Naive B cell (primary cell): ENCODE data around the gene TRIO. TPM values are rescaled to one million over a fixed set of nuclear protein-coding genes. Genes with fewer than 3 reads are reported as not detected.
"Not testable (repeated sequence)": the region's sequence is repeated elsewhere in the genome, so short reads cannot be mapped to it uniquely, and the experiment has no call there.

Source experiments
- ATAC-seq, 2 donors: fragments of 150-1000 bp; cut with Tn5 transposase; 2 replicates each; pipeline ENCODE4 v1.10.0; 2021; ENCODE audit warnings: low read depth in 2 of 2, mild to moderate bottlenecking in 2 of 2, moderate library complexity in 2 of 2
- DNase-seq: peaks from one replicate; pipeline ENCODE4 v3.0.0; 2022
- H3K27ac Mint-ChIP-seq, 6 donors: one replicate each; pipeline ENCODE4 v1.8.0; 2020 to 2022; ENCODE audit warnings: mild to moderate bottlenecking in 6 of 6, mixed read lengths in 6 of 6, moderate library complexity in 5 of 6, inconsistent platforms in 2 of 6
- H3K27me3 Mint-ChIP-seq, 3 donors: one replicate each; pipeline ENCODE4 v1.8.0; 2021 to 2022; ENCODE audit warnings: mixed read lengths in 3 of 3, mild to moderate bottlenecking in 1 of 3
- H3K36me3 Mint-ChIP-seq, 2 donors: one replicate each; pipeline ENCODE4 v1.8.0; 2020 to 2022; ENCODE audit warnings: mixed read lengths in 2 of 2, inconsistent platforms in 1 of 2, mild to moderate bottlenecking in 1 of 2
- H3K4me1 Mint-ChIP-seq, 3 donors: one replicate each; pipeline ENCODE4 v1.8.0; 2020 to 2022; ENCODE audit warnings: mixed read lengths in 3 of 3, inconsistent platforms in 1 of 3, mild to moderate bottlenecking in 1 of 3, moderate library complexity in 1 of 3
- H3K4me3 Mint-ChIP-seq, 8 donors: one replicate each; pipeline ENCODE4 v1.8.0; 2020 to 2022; ENCODE audit warnings: mild to moderate bottlenecking in 8 of 8, mixed read lengths in 8 of 8, moderate library complexity in 8 of 8, inconsistent platforms in 2 of 8
- H3K9me3 Mint-ChIP-seq, 7 donors: one replicate each; pipeline ENCODE4 v1.8.0; 2020 to 2022; ENCODE audit warnings: mixed read lengths in 7 of 7, mild to moderate bottlenecking in 5 of 7, inconsistent platforms in 2 of 7, moderate library complexity in 1 of 7
- polyA plus RNA-seq, 6 donors: library from polyadenylated mRNA; unstranded; fragments of 300-500 nt; fragmentation: Illumina TruSeq; gene quantifications; one replicate each; pipeline ENCODE4 v1.2.3, GENCODE V29; 2021; ENCODE audit warnings: low read depth in 6 of 6

The TRIO gene
- polyA plus RNA-seq, 6 donors from 2014 or later: 7.3 to 16.4 (median 11.1) TPM

DNA sequence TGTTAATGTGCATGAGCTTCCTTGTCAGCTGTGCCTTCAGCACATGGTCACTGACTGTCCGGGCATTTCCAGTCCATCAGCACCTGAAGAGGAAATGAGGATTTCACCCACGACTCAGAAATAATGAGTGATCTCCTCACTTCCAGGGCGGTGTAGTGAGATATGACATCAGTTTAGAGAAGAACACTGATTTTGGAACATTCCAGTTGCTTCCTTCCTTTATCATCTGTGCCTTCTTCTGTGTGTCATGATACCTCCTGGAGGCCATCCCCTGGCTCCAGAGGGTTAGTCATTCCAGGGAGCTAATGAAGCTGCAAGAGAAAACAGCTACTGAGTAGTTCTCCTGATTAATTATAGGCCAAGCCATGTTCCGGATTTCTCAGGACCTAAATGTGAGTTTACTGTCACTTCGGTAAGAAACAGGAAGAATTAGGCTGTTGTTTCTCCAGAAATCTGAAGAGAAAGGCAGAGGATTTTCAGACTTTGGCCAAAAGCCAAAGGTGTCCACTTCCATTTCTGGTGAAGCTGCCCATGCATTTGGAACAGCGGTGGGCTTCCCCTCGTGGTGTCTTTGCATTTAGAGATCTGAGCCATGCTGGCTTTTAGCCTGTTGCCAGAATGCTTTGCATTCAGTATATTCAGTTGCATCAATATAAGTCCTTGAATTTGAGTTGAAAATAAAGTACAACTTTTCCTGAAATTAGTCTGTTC, 277.1 kb downstream of the TRIO start:
- ATAC-seq (no peak), DNase-seq (no peak)
- Mint-ChIP-seq H3K4me3 (no peak overlapping the region), H3K4me1 (peaks cover 0 to 9% (median 9%) of the 10 kb centered on the region in 3 donors), H3K36me3 (peaks cover 22 to 36% of the 10 kb centered on the region in 2 donors), H3K27me3 (no peaks in the 10 kb centered on the region), H3K9me3 (no peaks in the 10 kb centered on the region), H3K27ac (no peak overlapping the region)

DNA sequence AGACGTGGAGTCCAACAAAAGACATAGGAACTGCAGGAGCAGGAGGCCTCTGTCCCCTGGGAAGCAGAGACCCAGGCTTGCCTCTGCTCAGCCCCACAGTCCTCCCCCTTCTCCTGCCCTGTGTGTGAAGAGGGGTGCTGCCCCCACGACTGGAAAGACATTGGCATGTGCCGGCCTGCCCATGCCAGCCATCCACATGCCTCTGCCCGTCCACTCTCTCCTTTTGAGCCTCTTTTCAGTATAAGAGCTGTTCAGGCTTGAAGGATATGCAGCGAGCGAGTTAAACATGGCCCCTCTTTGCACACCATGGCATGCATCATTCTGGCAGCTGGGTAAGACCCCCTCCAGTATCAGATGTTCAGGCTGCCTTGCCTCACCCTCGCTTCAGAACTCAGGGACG, 278.7 kb downstream of the TRIO start:
- Mint-ChIP-seq H3K4me1 (peaks cover 0 to 13% (median 11%) of the 10 kb centered on the region in 3 donors), H3K27me3 (no peaks in the 10 kb centered on the region), H3K27ac (peak overlapping the region in 1 of 6 donors; percentile 10)

DNA sequence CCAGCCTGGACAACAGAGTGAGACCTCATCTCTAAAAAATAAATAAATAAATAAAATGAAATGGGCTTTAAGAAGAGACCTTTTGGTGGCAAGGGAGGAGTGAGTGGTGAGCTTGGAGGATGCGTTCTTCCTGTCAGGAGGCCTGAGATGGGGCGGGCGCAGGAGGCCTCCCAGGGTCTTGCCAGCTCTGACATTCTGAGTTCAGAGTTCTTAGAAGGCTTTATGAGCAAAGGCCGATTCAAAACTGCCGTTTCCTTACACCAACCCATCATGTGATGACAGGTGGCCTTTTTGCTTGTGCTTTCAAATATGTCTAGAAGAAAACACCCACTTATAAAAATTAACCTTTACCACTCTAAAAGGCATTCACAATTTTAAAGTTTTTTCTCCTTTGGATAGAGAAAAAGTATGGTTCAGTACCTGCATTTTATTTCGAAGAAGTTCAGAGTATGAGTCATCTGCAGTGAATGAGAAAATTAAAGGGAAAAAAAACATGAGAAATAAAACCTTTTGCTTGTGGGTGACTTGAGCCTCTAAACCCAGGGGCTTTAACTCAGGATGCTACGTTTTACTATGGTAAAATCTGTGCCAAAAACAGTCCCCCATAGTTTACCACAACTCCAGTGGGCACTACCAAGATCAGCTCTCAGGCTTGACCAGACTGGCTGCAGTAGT, 281.0 kb downstream of the TRIO start:
- Mint-ChIP-seq H3K27ac (no peak overlapping the region), H3K4me1 (peaks cover 0 to 11% (median 7%) of the 10 kb centered on the region in 3 donors), H3K9me3 (no peaks in the 10 kb centered on the region), H3K36me3 (peaks cover 25 to 34% of the 10 kb centered on the region in 2 donors), H3K4me3 (no peak overlapping the region), H3K27me3 (no peaks in the 10 kb centered on the region)
- ATAC-seq (no peak), DNase-seq (no peak)

More for the DNA sequence above, 278.7 kb downstream of the TRIO start:
- DNase-seq (no peak), ATAC-seq (no peak)
- Mint-ChIP-seq H3K9me3 (no peaks in the 10 kb centered on the region), H3K4me3 (no peak overlapping the region), H3K36me3 (peaks cover 34 to 50% of the 10 kb centered on the region in 2 donors)

DNA sequence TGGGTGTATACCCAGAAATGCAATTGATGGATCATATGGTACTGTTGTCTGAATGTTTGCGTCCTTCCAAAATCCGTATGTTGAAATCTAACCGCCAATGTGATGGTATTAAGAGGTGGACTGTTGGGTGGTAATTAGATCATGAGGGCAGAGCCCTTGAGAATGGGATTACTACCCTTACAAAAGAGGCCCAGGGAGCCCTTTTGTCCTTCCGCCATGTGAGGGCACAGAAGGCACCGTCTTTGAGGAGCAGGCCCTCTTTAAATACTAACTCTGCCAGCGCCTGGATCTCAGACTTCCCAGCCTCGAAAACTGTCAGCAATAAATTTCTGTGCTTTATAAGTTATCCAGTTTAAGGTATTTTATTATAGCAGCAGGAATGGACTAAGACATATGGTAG, 282.4 kb downstream of the TRIO start:
- Mint-ChIP-seq H3K9me3 (no peaks in the 10 kb centered on the region), H3K4me1 (peaks cover 0 to 11% (median 7%) of the 10 kb centered on the region in 3 donors), H3K36me3 (peaks cover 25 to 32% of the 10 kb centered on the region in 2 donors), H3K27ac (no peak overlapping the region), H3K4me3 (no peak overlapping the region), H3K27me3 (no peaks in the 10 kb centered on the region)
- no peak for ATAC-seq
- DNase-seq: no peak

DNA sequence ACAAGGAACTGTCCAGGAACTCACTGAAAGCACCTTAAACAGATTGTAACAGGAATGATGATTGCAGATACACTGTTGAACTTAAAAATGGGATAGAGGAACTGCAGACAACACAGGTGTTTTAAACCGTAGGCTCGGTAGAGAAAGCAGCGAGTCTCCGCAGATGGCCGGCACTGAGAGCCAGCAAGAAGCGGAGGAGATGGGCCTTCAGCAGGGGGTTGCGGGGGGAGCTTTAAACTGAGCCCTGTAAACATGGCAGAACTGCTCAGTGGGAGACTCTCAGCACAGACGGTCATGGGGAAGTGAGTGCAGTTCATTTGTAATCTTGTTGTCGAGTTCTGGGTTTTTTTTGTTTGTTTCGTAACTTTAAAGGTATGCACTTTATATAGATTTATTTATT, 283.4 kb downstream of the TRIO start:
- DNase-seq (no peak), ATAC-seq (no peak)
- no peaks in the 10 kb centered on the region for H3K9me3 Mint-ChIP-seq
- H3K4me3 Mint-ChIP-seq: peak overlapping the region in 1 of 8 donors; percentile 3
- H3K27me3 Mint-ChIP-seq: no peaks in the 10 kb centered on the region
- H3K36me3 Mint-ChIP-seq: peaks cover 28 to 36% of the 10 kb centered on the region in 2 donors
- H3K27ac Mint-ChIP-seq: no peak overlapping the region
- peaks cover 0 to 11% (median 7%) of the 10 kb centered on the region in 3 donors for H3K4me1 Mint-ChIP-seq

DNA sequence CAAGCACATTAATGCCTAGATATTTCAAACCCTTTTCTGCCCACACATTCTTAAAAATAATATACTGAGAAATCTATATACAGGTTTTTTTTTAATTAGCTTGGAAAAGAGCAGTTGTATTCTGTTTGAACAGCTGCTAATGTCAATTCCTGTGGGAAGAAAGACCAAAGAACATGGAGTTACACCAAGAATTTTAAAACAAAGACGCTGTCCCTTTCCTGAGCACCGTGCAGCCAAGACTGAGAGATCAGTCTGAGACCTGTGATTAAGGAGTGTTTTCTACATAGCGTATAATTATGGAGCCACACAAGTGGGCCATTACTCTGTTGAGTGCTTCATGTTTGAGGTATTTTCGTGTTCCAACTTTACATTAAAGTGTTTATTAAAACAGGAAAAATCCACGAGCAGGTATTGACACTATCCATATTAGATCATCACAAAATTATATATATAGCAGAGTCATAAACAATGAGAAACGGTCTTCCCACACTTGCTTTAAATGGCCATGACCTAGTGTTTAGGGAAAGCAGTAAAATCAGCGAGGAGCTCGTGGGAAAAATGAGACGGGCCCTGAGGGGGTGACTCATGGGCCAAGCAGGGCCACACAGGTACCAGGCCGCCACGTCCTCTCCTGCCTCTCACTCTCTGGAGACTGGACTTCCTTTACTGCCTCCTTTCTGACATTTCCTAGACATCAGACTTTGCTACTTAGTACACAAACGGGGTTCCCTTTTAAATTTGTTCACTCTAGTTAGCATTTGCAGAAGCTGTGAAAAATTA, 285.4 kb downstream of the TRIO start:
- no peaks in the 10 kb centered on the region for H3K9me3 Mint-ChIP-seq
- H3K4me3 Mint-ChIP-seq: no peak overlapping the region
- ATAC-seq: no peak
- no peak overlapping the region for H3K27ac Mint-ChIP-seq
- peaks cover 0 to 11% (median 7%) of the 10 kb centered on the region in 3 donors for H3K4me1 Mint-ChIP-seq
- DNase-seq: no peak
- H3K27me3 Mint-ChIP-seq: no peaks in the 10 kb centered on the region
- H3K36me3 Mint-ChIP-seq: peaks cover 28 to 30% of the 10 kb centered on the region in 2 donors

DNA sequence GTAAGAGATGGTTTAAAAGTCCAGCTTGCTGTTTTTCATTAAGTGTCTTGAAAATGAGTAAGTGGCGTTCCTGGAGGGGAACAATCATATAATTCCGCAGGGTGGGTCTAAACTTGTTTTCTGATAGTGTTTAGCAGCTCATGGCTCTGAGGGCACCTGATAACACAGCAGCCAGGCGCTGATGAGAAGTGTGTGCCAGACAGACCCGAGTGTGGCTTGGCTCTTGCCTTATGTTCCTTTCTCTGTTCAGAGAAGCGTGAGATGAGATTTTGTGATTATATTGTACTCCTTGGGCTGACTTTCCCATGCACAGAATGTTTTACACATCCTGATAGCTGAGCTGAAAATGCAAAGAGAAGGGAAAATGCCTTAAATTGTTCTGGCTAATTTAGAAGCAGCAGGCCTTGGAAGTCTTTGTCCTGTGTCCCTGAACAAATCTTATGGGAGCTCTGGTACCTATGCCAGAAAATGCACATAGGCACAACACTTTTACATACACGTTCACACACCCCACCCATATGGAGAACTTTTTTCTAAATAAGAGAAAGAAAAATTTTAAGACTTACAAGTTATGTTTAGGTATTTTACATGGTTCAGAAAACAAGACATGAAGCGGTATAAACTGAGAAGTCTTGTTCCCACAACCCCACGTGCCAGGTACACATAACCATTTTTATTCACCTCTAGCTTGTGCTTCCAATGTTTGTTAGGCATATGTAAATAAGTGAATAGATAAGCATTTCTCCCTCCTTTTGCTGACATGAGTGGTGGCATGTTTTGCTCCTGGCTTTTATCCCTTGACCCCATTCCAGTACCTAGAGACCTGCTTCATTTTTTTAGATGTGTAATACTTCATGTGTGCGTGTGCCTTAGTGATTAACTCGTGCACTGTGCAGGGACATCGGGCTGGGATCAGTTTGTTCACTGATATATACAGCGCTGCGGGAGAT, 286.2 kb downstream of the TRIO start:
- ATAC-seq (no peak), DNase-seq (no peak)
- H3K9me3 Mint-ChIP-seq: no peaks in the 10 kb centered on the region
- H3K4me1 Mint-ChIP-seq: peaks cover 0 to 11% (median 7%) of the 10 kb centered on the region in 3 donors
- peak overlapping the region in 1 of 6 donors; percentile 47 for H3K27ac Mint-ChIP-seq
- peaks cover 28 to 31% of the 10 kb centered on the region in 2 donors for H3K36me3 Mint-ChIP-seq
- no peak overlapping the region for H3K4me3 Mint-ChIP-seq
- H3K27me3 Mint-ChIP-seq: no peaks in the 10 kb centered on the region

DNA sequence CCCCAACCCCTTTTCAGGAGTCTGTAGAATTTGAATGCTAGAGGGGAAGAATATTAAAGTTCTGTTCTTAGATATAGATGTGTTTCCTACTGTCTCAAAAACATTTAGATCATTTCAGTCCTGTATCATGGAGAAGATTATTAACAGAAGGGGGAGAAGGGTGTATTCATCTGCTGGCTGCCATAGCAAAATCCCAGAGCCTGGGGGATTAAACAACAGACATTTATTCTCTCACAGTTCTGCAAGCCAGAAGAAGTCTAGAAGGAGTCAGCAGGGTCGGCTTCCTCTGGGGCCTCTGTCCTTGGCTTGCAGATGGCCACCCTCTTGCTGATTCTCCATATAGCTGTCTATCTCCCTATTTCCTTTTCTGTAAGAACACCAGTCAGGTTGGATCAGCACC, 288.4 kb downstream of the TRIO start:
- peak overlapping the region in 1 of 6 donors; percentile 37 for H3K27ac Mint-ChIP-seq
- ATAC-seq: no peak

DNA sequence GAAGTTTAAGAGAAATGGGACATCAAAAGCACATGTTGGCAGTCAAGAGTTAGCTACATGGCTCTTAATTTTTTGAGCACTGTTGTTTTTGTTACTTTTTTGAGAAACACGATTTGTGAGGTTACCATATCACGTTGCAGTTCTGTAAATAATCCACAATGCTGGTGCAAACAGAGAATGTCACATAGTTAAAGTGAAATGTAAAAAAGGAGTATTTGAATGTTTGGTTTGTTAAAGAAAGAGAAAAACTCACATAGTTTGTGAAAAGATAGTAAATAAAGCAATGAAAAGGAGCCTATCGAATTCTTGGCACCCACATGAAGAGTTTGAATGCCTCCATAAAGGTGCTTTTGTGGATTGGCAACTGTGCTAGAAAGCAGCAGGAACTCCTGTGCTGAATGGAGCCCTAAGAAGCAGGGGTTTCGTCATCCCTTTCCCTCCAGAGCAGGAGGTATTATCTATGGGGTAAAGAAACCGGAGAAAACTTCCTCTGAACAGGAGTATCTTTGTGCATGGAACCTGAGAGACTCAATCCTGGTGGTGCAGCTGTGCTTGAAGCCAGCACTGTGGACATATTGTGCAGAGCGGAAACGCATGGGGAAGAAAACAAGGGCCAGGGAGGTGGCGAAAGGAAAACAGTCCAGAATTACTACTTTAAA, 289.9 kb downstream of the TRIO start:
- Mint-ChIP-seq H3K4me3 (no peak overlapping the region), H3K27me3 (no peaks in the 10 kb centered on the region), H3K27ac (peak overlapping the region in 2 of 6 donors; percentile 44 to 79), H3K36me3 (peaks cover 20 to 28% of the 10 kb centered on the region in 2 donors), H3K9me3 (no peaks in the 10 kb centered on the region), H3K4me1 (peaks cover 0 to 24% (median 10%) of the 10 kb centered on the region in 3 donors)
- no peak for DNase-seq
- ATAC-seq: no peak

More for the DNA sequence above, 288.4 kb downstream of the TRIO start:
- H3K4me3 Mint-ChIP-seq: no peak overlapping the region
- H3K9me3 Mint-ChIP-seq: no peaks in the 10 kb centered on the region
- no peak for DNase-seq
- H3K27me3 Mint-ChIP-seq: no peaks in the 10 kb centered on the region
- peaks cover 17 to 18% of the 10 kb centered on the region in 2 donors for H3K36me3 Mint-ChIP-seq
- peaks cover 0 to 13% (median 3%) of the 10 kb centered on the region in 3 donors for H3K4me1 Mint-ChIP-seq

DNA sequence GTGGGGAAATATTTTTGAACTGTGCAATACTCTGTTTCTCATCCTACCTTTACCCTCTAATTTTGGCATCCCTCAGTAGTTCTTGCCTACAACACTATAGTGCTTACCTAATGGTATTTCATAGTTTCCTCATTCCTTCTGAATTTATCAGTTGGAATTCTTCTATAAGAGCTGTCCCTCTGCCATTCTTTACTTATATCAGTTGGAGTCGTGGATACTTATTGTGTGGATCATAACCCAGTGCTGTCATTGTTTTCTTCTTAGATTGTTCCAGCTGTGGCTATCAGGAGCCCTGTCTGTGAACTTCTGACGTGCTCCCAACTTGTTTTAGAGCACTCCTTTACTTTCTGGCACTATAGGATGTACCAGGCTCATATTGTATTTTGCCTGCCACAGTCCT, 292.3 kb downstream of the TRIO start:
- Mint-ChIP-seq H3K9me3 (no peaks in the 10 kb centered on the region), H3K27ac (peak overlapping the region in 1 of 6 donors; percentile 22), H3K4me3 (peak overlapping the region in 1 of 8 donors; percentile 6), H3K4me1 (peaks cover 0 to 31% (median 16%) of the 10 kb centered on the region in 3 donors), H3K27me3 (no peaks in the 10 kb centered on the region), H3K36me3 (peaks cover 32 to 37% of the 10 kb centered on the region in 2 donors)
- ATAC-seq (no peak), DNase-seq (no peak)

DNA sequence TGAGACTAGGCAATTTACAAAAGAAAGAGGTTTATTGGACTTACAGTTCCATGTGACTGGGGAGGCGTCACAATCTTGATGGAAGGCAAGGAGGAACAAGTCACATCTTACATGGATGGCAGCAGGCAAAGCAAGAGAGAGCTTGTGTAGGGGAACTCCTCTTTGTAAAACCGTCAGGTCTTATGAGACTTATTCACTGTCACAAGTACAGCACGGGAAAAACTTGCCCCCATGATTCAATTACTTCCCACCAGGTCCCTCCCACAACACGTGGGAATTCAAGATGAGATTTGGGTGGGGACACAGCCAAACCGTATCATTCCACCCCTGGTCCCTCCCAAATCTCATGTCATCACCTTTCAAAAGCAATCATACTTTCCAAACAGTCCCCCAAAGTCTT, 293.0 kb downstream of the TRIO start:
- DNase-seq, H3K27me3 Mint-ChIP-seq, H3K4me3 Mint-ChIP-seq, H3K9me3 Mint-ChIP-seq, ATAC-seq: not testable (repeated sequence)
- Mint-ChIP-seq H3K27ac (peak overlapping the region in 3 of 6 donors; percentile 6 to 82 (median 39)), H3K4me1 (peaks cover 0 to 31% (median 16%) of the 10 kb centered on the region in 3 donors), H3K36me3 (peaks cover 34 to 36% of the 10 kb centered on the region in 2 donors)
